Choroid plexus epithelial cell (primary cell): ENCODE data around the gene FOXN3.

Experiments
- DNase-seq: peaks from one replicate; pipeline ENCODE4 v3.0.0-alpha.2; 2010; ENCODE audit warnings: low read depth
- H3K4me3 ChIP-seq: 2 replicates; pipeline ENCODE4 v1.5.1; 2011; ENCODE audit warnings: low read depth, mild to moderate bottlenecking, control low read depth, low read length, moderate library complexity
- TF ChIP-seq, protein P1 (sequence below): conservative IDR thresholded peaks from 2 replicates; pipeline ENCODE4 v1.5.1; 2011; ENCODE audit warnings: low read depth, mild to moderate bottlenecking, control low read depth, inconsistent platforms, low read length, moderate library complexity

The FOXN3 gene

DNA sequence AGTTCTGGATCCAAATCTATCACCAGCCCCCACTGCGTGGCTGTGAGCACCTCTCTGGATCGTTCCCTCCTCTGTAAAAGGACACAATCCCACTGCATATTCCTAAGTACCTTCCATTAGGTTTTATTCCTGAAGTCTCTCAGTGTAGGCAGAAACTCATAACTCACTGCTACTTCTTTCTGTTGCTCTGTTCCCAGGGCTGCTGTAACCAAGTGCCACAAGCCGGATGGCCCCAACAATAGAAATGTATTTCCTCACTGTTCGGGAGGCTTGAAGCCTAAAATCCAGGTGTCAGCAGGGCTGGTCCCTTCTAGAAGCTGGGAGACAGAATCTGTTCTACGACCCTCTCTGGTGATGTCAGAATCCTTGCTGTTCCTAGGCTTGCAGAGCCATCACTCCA, 24.9 kb downstream of the FOXN3 start:
- TF ChIP-seq, protein P1, sequence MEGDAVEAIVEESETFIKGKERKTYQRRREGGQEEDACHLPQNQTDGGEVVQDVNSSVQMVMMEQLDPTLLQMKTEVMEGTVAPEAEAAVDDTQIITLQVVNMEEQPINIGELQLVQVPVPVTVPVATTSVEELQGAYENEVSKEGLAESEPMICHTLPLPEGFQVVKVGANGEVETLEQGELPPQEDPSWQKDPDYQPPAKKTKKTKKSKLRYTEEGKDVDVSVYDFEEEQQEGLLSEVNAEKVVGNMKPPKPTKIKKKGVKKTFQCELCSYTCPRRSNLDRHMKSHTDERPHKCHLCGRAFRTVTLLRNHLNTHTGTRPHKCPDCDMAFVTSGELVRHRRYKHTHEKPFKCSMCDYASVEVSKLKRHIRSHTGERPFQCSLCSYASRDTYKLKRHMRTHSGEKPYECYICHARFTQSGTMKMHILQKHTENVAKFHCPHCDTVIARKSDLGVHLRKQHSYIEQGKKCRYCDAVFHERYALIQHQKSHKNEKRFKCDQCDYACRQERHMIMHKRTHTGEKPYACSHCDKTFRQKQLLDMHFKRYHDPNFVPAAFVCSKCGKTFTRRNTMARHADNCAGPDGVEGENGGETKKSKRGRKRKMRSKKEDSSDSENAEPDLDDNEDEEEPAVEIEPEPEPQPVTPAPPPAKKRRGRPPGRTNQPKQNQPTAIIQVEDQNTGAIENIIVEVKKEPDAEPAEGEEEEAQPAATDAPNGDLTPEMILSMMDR: no peak
- H3K4me3 ChIP-seq: no peak overlapping the region
- DNase-seq: no peak

DNA sequence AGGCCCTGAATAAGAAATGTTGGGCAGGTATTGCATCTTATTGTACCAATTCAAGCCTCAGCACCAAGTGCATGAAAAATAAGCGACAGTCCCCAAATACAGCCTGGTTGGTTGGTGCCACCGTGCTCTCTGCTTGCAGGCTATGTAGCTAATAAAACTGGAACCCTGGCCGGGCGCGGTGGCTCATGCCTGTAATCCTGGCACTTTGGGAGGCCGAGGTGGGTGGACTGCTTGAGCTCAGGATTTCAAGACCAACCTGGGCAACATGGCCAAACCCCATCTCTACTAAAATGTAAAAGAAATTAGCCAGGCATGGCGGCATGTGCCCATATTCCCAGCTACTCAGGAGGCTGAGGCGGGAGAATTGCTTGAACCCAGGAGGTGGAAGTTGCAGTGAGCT, 25.5 kb downstream of the FOXN3 start:
- no peak overlapping the region for H3K4me3 ChIP-seq
- TF ChIP-seq, protein P1: no peak
- DNase-seq: no peak

DNA sequence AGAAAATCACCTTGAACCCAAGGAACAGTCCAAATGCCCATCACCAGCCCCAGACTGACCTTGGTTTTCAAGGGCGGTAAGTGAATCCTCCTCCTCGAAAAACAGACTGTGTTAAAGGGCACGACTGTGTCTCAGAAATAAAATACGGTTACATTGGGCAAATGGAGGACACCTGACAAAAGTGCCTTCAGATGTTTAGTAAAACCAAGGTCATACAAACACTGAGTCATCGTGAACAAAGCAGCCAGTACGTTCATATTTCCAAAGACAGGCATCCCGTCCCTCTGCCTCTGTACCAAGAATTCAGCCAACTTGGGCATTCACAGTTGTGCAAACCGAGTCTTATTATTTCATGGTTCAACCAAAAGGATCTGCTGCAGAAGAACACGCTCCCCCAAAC, 25.9 kb downstream of the FOXN3 start:
- peak; percentile 47 for DNase-seq
- TF ChIP-seq, protein P1: no peak
- H3K4me3 ChIP-seq: no peak overlapping the region

DNA sequence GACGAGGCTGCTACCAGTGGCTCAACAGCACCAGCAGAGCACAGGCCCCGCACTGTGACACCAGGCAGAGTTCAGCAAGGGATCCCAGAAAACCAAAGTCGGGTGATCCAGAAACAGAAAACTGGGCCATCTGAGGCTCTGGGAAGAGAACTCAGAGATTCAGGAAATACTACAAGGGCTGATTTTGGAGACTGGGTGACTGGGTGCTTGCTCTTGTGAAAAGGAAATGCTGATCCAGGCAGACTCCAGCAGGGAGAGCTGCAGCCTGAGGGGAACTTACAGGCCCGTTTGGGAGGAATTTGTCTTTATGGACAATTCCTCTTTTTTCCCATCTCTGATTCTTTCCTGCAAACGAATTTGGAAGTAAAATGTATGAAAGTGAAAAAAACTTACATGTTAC, 28.2 kb downstream of the FOXN3 start:
- no peak overlapping the region for H3K4me3 ChIP-seq
- peak; percentile 60 for DNase-seq
- TF ChIP-seq, protein P1: peak; percentile 62

DNA sequence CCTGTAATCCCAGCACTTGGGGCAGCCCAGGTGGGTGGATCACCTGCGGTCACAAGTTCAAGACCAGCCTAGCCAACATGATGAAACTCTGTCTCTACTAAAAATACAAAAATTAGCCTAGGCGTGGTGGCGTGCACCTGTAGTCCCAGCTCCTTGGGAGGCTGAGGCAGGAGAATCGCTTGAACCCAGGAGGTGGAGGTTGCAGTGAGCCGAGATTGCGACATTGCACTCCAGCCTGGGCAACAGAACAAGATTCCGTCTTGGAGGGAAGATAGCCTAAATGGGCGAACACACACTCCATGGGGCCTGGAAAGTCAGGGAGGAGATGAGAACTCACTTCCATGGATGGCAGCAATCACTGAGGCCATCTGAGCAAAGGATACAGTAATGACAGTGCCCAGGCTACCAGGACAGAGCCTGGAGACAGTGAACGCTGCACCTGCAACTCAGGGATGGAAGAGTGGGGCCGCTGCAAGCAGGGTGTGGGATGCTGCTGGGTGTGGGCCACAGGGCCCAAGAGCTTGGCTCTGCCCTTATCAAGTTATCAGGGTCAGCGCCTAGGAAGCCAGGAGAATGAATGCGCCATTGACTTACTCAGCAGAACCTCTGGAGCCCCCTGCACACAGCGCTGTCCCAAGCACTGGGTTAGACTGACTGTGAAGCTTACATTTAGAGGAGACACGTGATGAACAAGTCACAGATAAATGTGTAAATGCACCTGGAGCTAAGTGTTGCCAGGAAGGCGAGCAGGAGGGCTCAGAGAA, 28.9 kb downstream of the FOXN3 start:
- TF ChIP-seq, protein P1: no peak
- no peak for DNase-seq
- no peak overlapping the region for H3K4me3 ChIP-seq

DNA sequence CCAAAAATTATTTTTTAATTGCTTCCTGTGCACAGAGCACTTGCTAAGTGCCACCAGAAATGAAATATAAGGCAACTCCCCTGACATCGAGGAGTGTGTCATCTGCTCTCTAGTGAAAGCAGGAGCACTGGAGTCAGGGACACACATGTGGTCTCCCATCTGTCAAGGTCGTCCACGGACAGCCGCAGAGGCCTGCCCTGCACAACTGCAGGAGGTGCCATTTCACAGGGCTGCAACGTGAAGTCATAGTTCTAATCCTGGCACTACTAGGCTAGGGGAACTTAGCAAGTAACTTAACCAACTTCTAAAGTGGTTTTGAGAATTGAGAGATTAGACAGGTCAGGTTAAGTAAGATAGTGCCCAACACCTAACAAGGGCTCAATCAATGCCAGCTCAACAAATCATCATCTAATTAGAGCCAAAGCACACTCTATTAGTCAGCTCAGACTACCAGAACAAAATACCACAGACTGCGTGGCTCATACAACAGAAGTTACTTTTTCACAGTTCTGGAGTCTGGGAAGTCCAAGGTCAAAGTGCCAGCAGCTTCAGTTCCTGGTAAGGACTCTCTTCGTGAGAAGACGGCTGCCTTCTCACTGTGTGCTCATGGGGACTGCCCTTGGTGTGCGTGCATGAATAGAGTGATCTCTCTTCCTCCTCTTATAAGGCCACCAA, 30.7 kb downstream of the FOXN3 start:
- TF ChIP-seq, protein P1: no peak
- H3K4me3 ChIP-seq: no peak overlapping the region
- DNase-seq: peak; percentile 48
